SK-N-SH (cell line): ENCODE data around the gene DEPDC7. TPM values are rescaled to one million over a fixed set of nuclear protein-coding genes. Genes with fewer than 3 reads are reported as not detected.

ENCODE experiments used
- CTCF ChIA-PET: fragments of 300-600, 350-600 bp; formaldehyde crosslinking; extraction: SDS; loops from one replicate; lab custom pipeline; 2021; lab: Yijun Ruan, JAX
- POLR2A ChIA-PET: fragments of 350-600 bp; sonication (Branson Sonifier 250); formaldehyde crosslinking; extraction: SDS; loops from one replicate; lab custom pipeline; 2020; ENCODE audit warnings: antibody characterized with exemption, inconsistent platforms; lab: Yijun Ruan, JAX
- DNase-seq: peaks from one replicate; pipeline ENCODE4 v3.0.0; 2012
- H2AFZ ChIP-seq: fragments of 200-600 bp; sonication (generic); 2 replicates; pipeline ENCODE4 v1.8.1; 2016; ENCODE audit warnings: antibody characterized with exemption, mild to moderate bottlenecking, low read depth
- H3F3A ChIP-seq: fragments of 200-600 bp; sonication (generic); replicated peaks from 2 replicates; pipeline ENCODE3; 2016; ENCODE audit warnings: antibody characterized with exemption, mild to moderate bottlenecking; ENCODE audit not compliant: insufficient read depth
- H3K27ac ChIP-seq, 2 experiments: fragments of 200-500 bp in 1 of 2; fragments of 200-600 bp in 1 of 2; sonication (Bioruptor generic) in 1 of 2; sonication (generic), shearing (Covaris generic) in 1 of 2; 2 replicates each; pipeline versions ENCODE4 v1.5.1 to v1.6.1; 2014 to 2016; ENCODE audit warnings: low read depth in 2 of 2, inconsistent platforms in 1 of 2, low read length in 1 of 2, mild to moderate bottlenecking in 1 of 2, mixed read lengths in 1 of 2
- H3K27me3 ChIP-seq: fragments of 200-600 bp; sonication (generic), shearing (Covaris generic); 2 replicates; pipeline ENCODE4 v1.6.1; 2016; ENCODE audit warnings: mixed run types; ENCODE audit not compliant: insufficient read depth
- H3K36me3 ChIP-seq, 2 experiments: fragments of 200-500 bp in 1 of 2; fragments of 200-600 bp in 1 of 2; sonication (Bioruptor generic) in 1 of 2; sonication (generic) in 1 of 2; replicated peaks in 1 of 2; 2 replicates each; pipeline versions ENCODE3 to v1.5.1; 2014 to 2016; ENCODE audit warnings: low read length in 1 of 2, mild to moderate bottlenecking in 1 of 2; ENCODE audit not compliant: insufficient read depth in 2 of 2, control insufficient read depth in 1 of 2
- H3K4me1 ChIP-seq, 2 experiments: fragments of 200-500 bp in 1 of 2; fragments of 200-600 bp in 1 of 2; sonication (Bioruptor generic) in 1 of 2; sonication (generic), shearing (Covaris generic) in 1 of 2; 2 replicates each; pipeline versions ENCODE4 v1.5.1 to v1.6.1; 2014 to 2016; ENCODE audit warnings: low read depth in 1 of 2, low read length in 1 of 2, mixed run types in 1 of 2; ENCODE audit not compliant: insufficient read depth in 2 of 2, control insufficient read depth in 1 of 2
- H3K4me2 ChIP-seq: fragments of 200-600 bp; sonication (generic), shearing (Covaris generic); 2 replicates; pipeline ENCODE4 v1.6.1; 2017; ENCODE audit warnings: mixed run types
- H3K4me3 ChIP-seq, 2 experiments: fragments of 200-500 bp in 1 of 2; fragments of 200-600 bp in 1 of 2; sonication (Bioruptor generic) in 1 of 2; sonication (generic), shearing (Covaris generic) in 1 of 2; 2 replicates each; pipeline versions ENCODE4 v1.5.1 to v1.8.1; 2014 to 2016; ENCODE audit warnings: low read depth in 2 of 2, inconsistent platforms in 1 of 2, low read length in 1 of 2, mild to moderate bottlenecking in 1 of 2, mixed read lengths in 1 of 2, moderate library complexity in 1 of 2
- H3K79me2 ChIP-seq: fragments of 200-600 bp; sonication (generic); 2 replicates; pipeline ENCODE4 v1.8.1; 2017; ENCODE audit warnings: mild to moderate bottlenecking; ENCODE audit not compliant: insufficient read depth
- H3K9ac ChIP-seq: fragments of 200-600 bp; sonication (generic); 2 replicates; pipeline ENCODE4 v1.6.1; 2017; ENCODE audit warnings: mixed run types
- H3K9me2 ChIP-seq: fragments of 200-600 bp; sonication (generic); 2 replicates; pipeline ENCODE4 v1.6.1; 2017; ENCODE audit warnings: mixed run types
- H3K9me3 ChIP-seq: fragments of 200-600 bp; sonication (generic); 2 replicates; pipeline ENCODE4 v1.6.1; 2017; ENCODE audit warnings: mixed run types, mild to moderate bottlenecking, moderate library complexity
- H4K20me1 ChIP-seq: fragments of 200-600 bp; sonication (generic); 2 replicates; pipeline ENCODE4 v1.6.1; 2017; ENCODE audit warnings: mild to moderate bottlenecking, mixed run types; ENCODE audit not compliant: insufficient read depth
- CHD2 ChIP-seq: fragments of 150-350 bp; IDR thresholded peaks from 2 replicates; pipeline ENCODE4 v1.6.1; 2018; ENCODE audit warnings: low read length; ENCODE audit not compliant: partially characterized antibody
- EZH2phosphoT487 ChIP-seq: fragments of 200-600 bp; sonication (generic); IDR thresholded peaks from 2 replicates; pipeline ENCODE4 v1.6.1; 2017; ENCODE audit warnings: low read depth, mixed run types, mild to moderate bottlenecking, antibody characterized with exemption, moderate library complexity, borderline replicate concordance
- FOSL2 ChIP-seq: IDR thresholded peaks from 2 replicates; pipeline ENCODE4 v1.4.0; 2012; ENCODE audit warnings: low read depth, mild to moderate bottlenecking, moderate library complexity, borderline replicate concordance
- FOXJ3 ChIP-seq: sonication (generic); formaldehyde crosslinking; IDR thresholded peaks from 2 replicates; pipeline ENCODE4 v1.5.1; 2020; ENCODE audit warnings: mild to moderate bottlenecking, missing genetic modification reagents
- FOXM1 ChIP-seq: IDR thresholded peaks from 2 replicates; pipeline ENCODE4 v1.4.0; 2012; ENCODE audit warnings: low read depth, mild to moderate bottlenecking
- GABPA ChIP-seq: IDR thresholded peaks from 2 replicates; pipeline ENCODE4 v1.4.0; 2012; ENCODE audit warnings: low read depth, mild to moderate bottlenecking
- NRF1 ChIP-seq: IDR thresholded peaks from 2 replicates; pipeline ENCODE4 v1.6.1; 2012; ENCODE audit warnings: low read depth, mild to moderate bottlenecking, low read length
- RCOR1 ChIP-seq: fragments of 150-350 bp; IDR thresholded peaks from 2 replicates; pipeline ENCODE4 v1.6.1; 2017; ENCODE audit warnings: antibody characterized with exemption, low read length
- RFX5 ChIP-seq: IDR thresholded peaks from 2 replicates; pipeline ENCODE4 v1.6.1; 2012; ENCODE audit warnings: mild to moderate bottlenecking, improper control_type of control experiment, low read length
- RXRA ChIP-seq: IDR thresholded peaks from 2 replicates; pipeline ENCODE4 v1.4.0; 2012; ENCODE audit warnings: low read depth, mild to moderate bottlenecking, borderline replicate concordance
- SIN3A ChIP-seq: IDR thresholded peaks from 2 replicates; pipeline ENCODE4 v1.6.1; 2012; ENCODE audit warnings: low read depth, mild to moderate bottlenecking, low read length, moderate library complexity, borderline replicate concordance
- TAF1 ChIP-seq: IDR thresholded peaks from 2 replicates; pipeline ENCODE4 v1.6.1; 2012; ENCODE audit warnings: low read depth, mild to moderate bottlenecking, low read length, moderate library complexity, borderline replicate concordance
- TEAD4 ChIP-seq: IDR thresholded peaks from 2 replicates; pipeline ENCODE4 v1.4.0; 2012; ENCODE audit warnings: mild to moderate bottlenecking, borderline replicate concordance; ENCODE audit not compliant: insufficient read depth
- YY1 ChIP-seq: IDR thresholded peaks from 2 replicates; pipeline ENCODE4 v1.4.0; 2012; ENCODE audit warnings: low read depth, mild to moderate bottlenecking
- polyA plus RNA-seq, 3 experiments: library from polyadenylated mRNA; depleted of rRNA; stranded (reverse); fragments of >200 nt; gene quantifications; 2 replicates each; pipeline ENCODE4 v1.2.3, GENCODE V29; 2012
- TF ChIP-seq, protein P1 (sequence below): IDR thresholded peaks from 2 replicates; pipeline ENCODE4 v1.4.0; 2012; ENCODE audit warnings: low read depth, borderline replicate concordance
- TF ChIP-seq, protein P2 (sequence below): IDR thresholded peaks from 2 replicates; pipeline ENCODE4 v1.6.1; 2012; ENCODE audit warnings: mild to moderate bottlenecking, low read depth, low read length, moderate library complexity
- TF ChIP-seq, protein P3 (sequence below): fragments of 200-600 bp; sonication (generic); IDR thresholded peaks from 2 replicates; pipeline ENCODE4 v1.6.1; 2017; ENCODE audit warnings: antibody characterized with exemption, mild to moderate bottlenecking, moderate library complexity
- TF ChIP-seq, protein P4 (sequence below): fragments of 150-350 bp; IDR thresholded peaks from 2 replicates; pipeline ENCODE4 v1.6.1; 2017; ENCODE audit warnings: antibody characterized with exemption, low read length, low read depth, borderline replicate concordance
- TF ChIP-seq, protein P5 (sequence below): IDR thresholded peaks from 2 replicates; pipeline ENCODE4 v1.4.0; 2012; ENCODE audit warnings: low read depth
- TF ChIP-seq, protein P6 (sequence below): IDR thresholded peaks from 2 replicates; pipeline ENCODE4 v1.4.0; 2012; ENCODE audit warnings: low read depth, borderline replicate concordance

DEPDC7 gene
- polyA plus RNA-seq, 1 of the 3 experiments (the other 2 are of a cell fraction): 9.7 TPM

DNA sequence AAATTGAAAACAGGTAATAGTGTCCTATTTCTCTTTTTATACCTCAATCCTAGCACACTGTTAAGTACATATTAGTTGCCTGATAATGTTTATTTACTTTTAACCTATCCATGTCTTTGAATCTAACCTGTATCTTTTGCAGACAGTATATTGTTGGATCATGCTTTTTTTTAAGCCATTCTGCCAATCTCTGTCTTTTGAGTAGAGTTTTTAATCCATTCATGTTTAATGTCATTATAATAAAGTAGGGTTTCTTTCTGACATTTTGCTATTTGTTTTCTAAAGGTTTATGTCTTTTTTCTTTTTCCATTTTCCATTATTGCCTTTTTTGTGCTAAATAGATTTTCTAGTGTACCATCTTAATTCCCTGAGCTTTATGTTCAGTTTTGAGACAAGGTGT lies 23.8 kb upstream of the DEPDC7 start (continued):
- no peak for TF ChIP-seq YY1
- TF ChIP-seq, protein P1, sequence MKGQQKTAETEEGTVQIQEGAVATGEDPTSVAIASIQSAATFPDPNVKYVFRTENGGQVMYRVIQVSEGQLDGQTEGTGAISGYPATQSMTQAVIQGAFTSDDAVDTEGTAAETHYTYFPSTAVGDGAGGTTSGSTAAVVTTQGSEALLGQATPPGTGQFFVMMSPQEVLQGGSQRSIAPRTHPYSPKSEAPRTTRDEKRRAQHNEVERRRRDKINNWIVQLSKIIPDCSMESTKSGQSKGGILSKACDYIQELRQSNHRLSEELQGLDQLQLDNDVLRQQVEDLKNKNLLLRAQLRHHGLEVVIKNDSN: no peak

DNA sequence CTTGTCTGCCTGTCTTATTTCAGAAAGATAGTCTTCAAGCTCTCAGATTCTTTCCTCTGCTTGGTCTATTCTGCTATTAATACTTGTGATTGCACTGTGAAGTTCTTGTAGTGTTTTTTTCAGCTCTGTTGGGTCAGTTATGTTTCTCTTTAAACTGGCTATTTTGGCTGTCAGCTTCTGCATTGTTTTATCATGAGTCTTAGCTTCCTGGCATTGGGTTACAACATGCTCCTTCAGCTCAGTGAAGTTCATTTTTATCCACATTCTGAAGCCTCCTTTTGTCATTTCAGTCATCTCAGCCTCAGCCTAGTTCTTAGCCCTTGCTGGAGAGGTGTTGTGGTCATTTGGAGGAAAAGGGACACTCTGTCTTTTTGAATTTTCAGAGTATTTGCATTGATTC lies 15.5 kb upstream of the DEPDC7 start:
- DNase-seq: no peak
- Histone ChIP-seq H3K79me2 (no peaks in the 10 kb centered on the region), H3K27me3 (no peaks in the 10 kb centered on the region), H3K4me3 (no peak overlapping the region), H3K9me2 (no peaks in the 10 kb centered on the region), H3K27ac (peak overlapping the region; percentile 50 to 77; a peak in 3 of 4 replicates), H2AFZ (0 out of 2 replicates have a peak overlapping the region, but pooled peaks have one; percentile 23), H3K36me3 (no peaks in the 10 kb centered on the region), H3K9ac (no peak overlapping the region), H3F3A (peaks cover 13% of the 10 kb centered on the region), H3K4me2 (peak overlapping the region; percentile 32), H3K4me1 (peaks cover 0 to 10% of the 10 kb centered on the region in 2 experiments; a peak in 2 of 4 replicates), H3K9me3 (peaks cover 5% of the 10 kb centered on the region; the same call in 1 of the 2 replicates), H4K20me1 (no peaks in the 10 kb centered on the region)
- ChIA-PET CTCF (interaction anchor here (0.9 to 1.4 kb wide), 2 partner anchors 13 to 65 kb away, joined by 3 read pairs; no protein-coding TSS in a partner anchor), POLR2A (no interaction called here)
- TF ChIP-seq CHD2 (no peak), FOSL2 (peak; percentile 62; the same call in 1 of the 2 replicates), RFX5 (no peak), TEAD4 (peak; percentile 62; the same call in 1 of the 2 replicates), GABPA (no peak), RXRA (no peak), FOXJ3 (CRISPR knock-in tag) (no peak), FOXM1 (no peak), EZH2phosphoT487 (no peak), NRF1 (no peak), SIN3A (peak; percentile 60; the same call in 1 of the 2 replicates), TAF1 (no peak), RCOR1 (no peak)
- TF ChIP-seq, protein P1: no peak
- TF ChIP-seq, protein P2, sequence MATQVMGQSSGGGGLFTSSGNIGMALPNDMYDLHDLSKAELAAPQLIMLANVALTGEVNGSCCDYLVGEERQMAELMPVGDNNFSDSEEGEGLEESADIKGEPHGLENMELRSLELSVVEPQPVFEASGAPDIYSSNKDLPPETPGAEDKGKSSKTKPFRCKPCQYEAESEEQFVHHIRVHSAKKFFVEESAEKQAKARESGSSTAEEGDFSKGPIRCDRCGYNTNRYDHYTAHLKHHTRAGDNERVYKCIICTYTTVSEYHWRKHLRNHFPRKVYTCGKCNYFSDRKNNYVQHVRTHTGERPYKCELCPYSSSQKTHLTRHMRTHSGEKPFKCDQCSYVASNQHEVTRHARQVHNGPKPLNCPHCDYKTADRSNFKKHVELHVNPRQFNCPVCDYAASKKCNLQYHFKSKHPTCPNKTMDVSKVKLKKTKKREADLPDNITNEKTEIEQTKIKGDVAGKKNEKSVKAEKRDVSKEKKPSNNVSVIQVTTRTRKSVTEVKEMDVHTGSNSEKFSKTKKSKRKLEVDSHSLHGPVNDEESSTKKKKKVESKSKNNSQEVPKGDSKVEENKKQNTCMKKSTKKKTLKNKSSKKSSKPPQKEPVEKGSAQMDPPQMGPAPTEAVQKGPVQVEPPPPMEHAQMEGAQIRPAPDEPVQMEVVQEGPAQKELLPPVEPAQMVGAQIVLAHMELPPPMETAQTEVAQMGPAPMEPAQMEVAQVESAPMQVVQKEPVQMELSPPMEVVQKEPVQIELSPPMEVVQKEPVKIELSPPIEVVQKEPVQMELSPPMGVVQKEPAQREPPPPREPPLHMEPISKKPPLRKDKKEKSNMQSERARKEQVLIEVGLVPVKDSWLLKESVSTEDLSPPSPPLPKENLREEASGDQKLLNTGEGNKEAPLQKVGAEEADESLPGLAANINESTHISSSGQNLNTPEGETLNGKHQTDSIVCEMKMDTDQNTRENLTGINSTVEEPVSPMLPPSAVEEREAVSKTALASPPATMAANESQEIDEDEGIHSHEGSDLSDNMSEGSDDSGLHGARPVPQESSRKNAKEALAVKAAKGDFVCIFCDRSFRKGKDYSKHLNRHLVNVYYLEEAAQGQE: no peak
- TF ChIP-seq, protein P3, sequence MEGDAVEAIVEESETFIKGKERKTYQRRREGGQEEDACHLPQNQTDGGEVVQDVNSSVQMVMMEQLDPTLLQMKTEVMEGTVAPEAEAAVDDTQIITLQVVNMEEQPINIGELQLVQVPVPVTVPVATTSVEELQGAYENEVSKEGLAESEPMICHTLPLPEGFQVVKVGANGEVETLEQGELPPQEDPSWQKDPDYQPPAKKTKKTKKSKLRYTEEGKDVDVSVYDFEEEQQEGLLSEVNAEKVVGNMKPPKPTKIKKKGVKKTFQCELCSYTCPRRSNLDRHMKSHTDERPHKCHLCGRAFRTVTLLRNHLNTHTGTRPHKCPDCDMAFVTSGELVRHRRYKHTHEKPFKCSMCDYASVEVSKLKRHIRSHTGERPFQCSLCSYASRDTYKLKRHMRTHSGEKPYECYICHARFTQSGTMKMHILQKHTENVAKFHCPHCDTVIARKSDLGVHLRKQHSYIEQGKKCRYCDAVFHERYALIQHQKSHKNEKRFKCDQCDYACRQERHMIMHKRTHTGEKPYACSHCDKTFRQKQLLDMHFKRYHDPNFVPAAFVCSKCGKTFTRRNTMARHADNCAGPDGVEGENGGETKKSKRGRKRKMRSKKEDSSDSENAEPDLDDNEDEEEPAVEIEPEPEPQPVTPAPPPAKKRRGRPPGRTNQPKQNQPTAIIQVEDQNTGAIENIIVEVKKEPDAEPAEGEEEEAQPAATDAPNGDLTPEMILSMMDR: no peak
- TF ChIP-seq, protein P4, sequence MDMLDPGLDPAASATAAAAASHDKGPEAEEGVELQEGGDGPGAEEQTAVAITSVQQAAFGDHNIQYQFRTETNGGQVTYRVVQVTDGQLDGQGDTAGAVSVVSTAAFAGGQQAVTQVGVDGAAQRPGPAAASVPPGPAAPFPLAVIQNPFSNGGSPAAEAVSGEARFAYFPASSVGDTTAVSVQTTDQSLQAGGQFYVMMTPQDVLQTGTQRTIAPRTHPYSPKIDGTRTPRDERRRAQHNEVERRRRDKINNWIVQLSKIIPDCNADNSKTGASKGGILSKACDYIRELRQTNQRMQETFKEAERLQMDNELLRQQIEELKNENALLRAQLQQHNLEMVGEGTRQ: no peak
- TF ChIP-seq, protein P5, sequence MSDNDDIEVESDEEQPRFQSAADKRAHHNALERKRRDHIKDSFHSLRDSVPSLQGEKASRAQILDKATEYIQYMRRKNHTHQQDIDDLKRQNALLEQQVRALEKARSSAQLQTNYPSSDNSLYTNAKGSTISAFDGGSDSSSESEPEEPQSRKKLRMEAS: peak; percentile 64; the same call in 1 of the 2 replicates
- TF ChIP-seq, protein P6, sequence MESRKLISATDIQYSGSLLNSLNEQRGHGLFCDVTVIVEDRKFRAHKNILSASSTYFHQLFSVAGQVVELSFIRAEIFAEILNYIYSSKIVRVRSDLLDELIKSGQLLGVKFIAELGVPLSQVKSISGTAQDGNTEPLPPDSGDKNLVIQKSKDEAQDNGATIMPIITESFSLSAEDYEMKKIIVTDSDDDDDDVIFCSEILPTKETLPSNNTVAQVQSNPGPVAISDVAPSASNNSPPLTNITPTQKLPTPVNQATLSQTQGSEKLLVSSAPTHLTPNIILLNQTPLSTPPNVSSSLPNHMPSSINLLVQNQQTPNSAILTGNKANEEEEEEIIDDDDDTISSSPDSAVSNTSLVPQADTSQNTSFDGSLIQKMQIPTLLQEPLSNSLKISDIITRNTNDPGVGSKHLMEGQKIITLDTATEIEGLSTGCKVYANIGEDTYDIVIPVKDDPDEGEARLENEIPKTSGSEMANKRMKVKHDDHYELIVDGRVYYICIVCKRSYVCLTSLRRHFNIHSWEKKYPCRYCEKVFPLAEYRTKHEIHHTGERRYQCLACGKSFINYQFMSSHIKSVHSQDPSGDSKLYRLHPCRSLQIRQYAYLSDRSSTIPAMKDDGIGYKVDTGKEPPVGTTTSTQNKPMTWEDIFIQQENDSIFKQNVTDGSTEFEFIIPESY: no peak
